HEK293T (cell line): ENCODE measurements around the gene UBR2.
A peak's percentile ranks its signal among the peaks of the same experiment; 100 is the strongest.
"Not testable (repeated sequence)": the region's sequence is repeated elsewhere in the genome, so short reads cannot be mapped to it uniquely, and the experiment has no call there.

Experiments used
- CTCF ChIA-PET: fragments of 350-600 bp; formaldehyde crosslinking; extraction: SDS; loops from one replicate; lab custom pipeline; 2021; ENCODE audit warnings: antibody characterized with exemption, inconsistent platforms; lab: Yijun Ruan, JAX
- POLR2A ChIA-PET: fragments of 350-600 bp; formaldehyde crosslinking; extraction: SDS; loops from one replicate; lab custom pipeline; 2020; ENCODE audit warnings: antibody characterized with exemption, inconsistent platforms; lab: Yijun Ruan, JAX
- DNase-seq: peaks from one replicate; pipeline ENCODE4 v3.0.0; 2012; ENCODE audit warnings: mixed read lengths; ENCODE audit errors: extremely low spot score
- ARNT ChIP-seq: fragments of 450-650 bp; IDR thresholded peaks from 2 replicates; pipeline ENCODE4 v1.6.1; 2017; ENCODE audit warnings: mild to moderate bottlenecking
- BHLHE40 ChIP-seq: fragments of 450-650 bp; IDR thresholded peaks from 2 replicates; pipeline ENCODE4 v1.6.1; 2016; ENCODE audit warnings: mild to moderate bottlenecking, moderate library complexity, borderline replicate concordance
- CTBP1 ChIP-seq: fragments of 450-650 bp; IDR thresholded peaks from 2 replicates; pipeline ENCODE4 v1.6.1; 2016; ENCODE audit warnings: borderline replicate concordance
- ELF4 ChIP-seq: fragments of 450-650 bp; IDR thresholded peaks from 2 replicates; pipeline ENCODE4 v1.6.1; 2017; ENCODE audit warnings: antibody characterized with exemption
- FOXA1 ChIP-seq: fragments of 450-650 bp; IDR thresholded peaks from 2 replicates; pipeline ENCODE4 v1.6.1; 2016; ENCODE audit warnings: mild to moderate bottlenecking
- FOXK2 ChIP-seq: fragments of 450-650 bp; IDR thresholded peaks from 2 replicates; pipeline ENCODE4 v1.6.1; 2016; ENCODE audit warnings: mild to moderate bottlenecking
- FOXM1 ChIP-seq: fragments of 450-650 bp; IDR thresholded peaks from 2 replicates; pipeline ENCODE4 v1.6.1; 2017; ENCODE audit warnings: mild to moderate bottlenecking, borderline replicate concordance
- HDGF ChIP-seq: fragments of 450-650 bp; IDR thresholded peaks from 2 replicates; pipeline ENCODE4 v1.6.1; 2017; ENCODE audit warnings: antibody characterized with exemption, borderline replicate concordance
- L3MBTL2 ChIP-seq: fragments of 450-650 bp; conservative IDR thresholded peaks from 2 replicates; pipeline ENCODE4 v1.6.1; 2016; ENCODE audit warnings: mild to moderate bottlenecking
- LEF1 ChIP-seq: fragments of 450-650 bp; IDR thresholded peaks from 2 replicates; pipeline ENCODE4 v1.6.1; 2017; ENCODE audit warnings: mild to moderate bottlenecking, borderline replicate concordance
- NFRKB ChIP-seq: fragments of 450-650 bp; IDR thresholded peaks from 2 replicates; pipeline ENCODE4 v1.6.1; 2016; ENCODE audit warnings: mild to moderate bottlenecking, moderate library complexity
- SP1 ChIP-seq: fragments of 450-650 bp; IDR thresholded peaks from 2 replicates; pipeline ENCODE4 v1.6.1; 2017
- SUZ12 ChIP-seq: fragments of 450-650 bp; IDR thresholded peaks from 2 replicates; pipeline ENCODE4 v1.6.1; 2016; ENCODE audit warnings: mild to moderate bottlenecking
- TARDBP ChIP-seq: fragments of 450-650 bp; IDR thresholded peaks from 2 replicates; pipeline ENCODE4 v1.6.1; 2016
- ZNF384 ChIP-seq: fragments of 450-650 bp; IDR thresholded peaks from 2 replicates; pipeline ENCODE4 v1.6.1; 2016
- TF ChIP-seq, protein P1 (sequence below): fragments of 450-650 bp; IDR thresholded peaks from 2 replicates; pipeline ENCODE4 v1.6.1; 2016

The UBR2 gene

GRCh38 chr6:42652024-42652746 is 88.4 kb downstream of the UBR2 start:
- DNase-seq, result no peak
- ChIA-PET POLR2A (no interaction called here), CTCF (no interaction called here)
- TF ChIP-seq HDGF (no peak), LEF1 (no peak), FOXA1 (no peak), ARNT (no peak), CTBP1 (no peak), L3MBTL2 (no peak), TARDBP (no peak), ELF4 (no peak), SP1 (no peak), SUZ12 (no peak), NFRKB (no peak), ZNF384 (no peak), FOXK2 (no peak), FOXM1 (no peak), BHLHE40 (no peak)
- TF ChIP-seq, protein P1, sequence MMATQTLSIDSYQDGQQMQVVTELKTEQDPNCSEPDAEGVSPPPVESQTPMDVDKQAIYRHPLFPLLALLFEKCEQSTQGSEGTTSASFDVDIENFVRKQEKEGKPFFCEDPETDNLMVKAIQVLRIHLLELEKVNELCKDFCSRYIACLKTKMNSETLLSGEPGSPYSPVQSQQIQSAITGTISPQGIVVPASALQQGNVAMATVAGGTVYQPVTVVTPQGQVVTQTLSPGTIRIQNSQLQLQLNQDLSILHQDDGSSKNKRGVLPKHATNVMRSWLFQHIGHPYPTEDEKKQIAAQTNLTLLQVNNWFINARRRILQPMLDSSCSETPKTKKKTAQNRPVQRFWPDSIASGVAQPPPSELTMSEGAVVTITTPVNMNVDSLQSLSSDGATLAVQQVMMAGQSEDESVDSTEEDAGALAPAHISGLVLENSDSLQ, result no peak

- no peak for TF ChIP-seq FOXM1
- TF ChIP-seq L3MBTL2, result no peak
- no peak for TF ChIP-seq SUZ12
- TF ChIP-seq FOXK2, result no peak
- TF ChIP-seq BHLHE40, result no peak
- TF ChIP-seq LEF1, result no peak
- TF ChIP-seq FOXA1, result no peak
- TF ChIP-seq ZNF384, result no peak
- TF ChIP-seq, protein P1, result no peak
- TF ChIP-seq NFRKB, result no peak
- TF ChIP-seq SP1, result no peak
- TF ChIP-seq TARDBP, result no peak
- TF ChIP-seq ELF4, result no peak
- no peak for TF ChIP-seq HDGF
- TF ChIP-seq CTBP1, result no peak
- no peak for TF ChIP-seq ARNT
- ChIA-PET CTCF (no interaction called here), POLR2A (interaction anchor here (1.1 kb wide), 1 partner anchor 226 kb away, joined by 3 read pairs; the partner anchor contains the start of gene RPL7L1)
- no peak for DNase-seq
Observed at GRCh38 chr6:42653851-42654250, 90.0 kb downstream of the UBR2 start.

DNA sequence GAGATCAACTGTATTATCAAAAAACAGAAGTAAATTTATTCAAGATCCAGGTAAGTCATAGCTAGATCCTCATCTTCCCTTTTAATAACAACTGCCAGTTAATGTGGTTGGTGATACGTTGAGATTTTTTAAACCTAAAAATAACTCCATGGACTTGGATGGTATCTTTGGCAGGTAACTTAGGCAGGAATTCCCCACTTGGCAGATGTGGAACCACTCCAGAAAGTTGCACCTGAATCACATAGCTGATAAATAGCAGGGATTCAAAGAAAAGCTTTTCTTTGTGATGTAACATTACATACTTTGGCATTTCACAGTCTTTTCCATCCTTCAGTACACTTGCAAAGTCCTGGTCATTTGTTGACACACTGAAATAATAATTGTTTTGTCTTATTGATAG is 96.0 kb downstream of the UBR2 start:
- ChIA-PET CTCF (no interaction called here), POLR2A (no interaction called here)
- no peak for DNase-seq
- no peak for TF ChIP-seq HDGF
- no peak for TF ChIP-seq SP1
- TF ChIP-seq FOXK2, result no peak
- TF ChIP-seq LEF1, result no peak
- no peak for TF ChIP-seq ZNF384
- no peak for TF ChIP-seq SUZ12
- TF ChIP-seq CTBP1, result no peak
- TF ChIP-seq ARNT, result no peak
- TF ChIP-seq FOXM1, result no peak
- no peak for TF ChIP-seq L3MBTL2
- no peak for TF ChIP-seq TARDBP
- TF ChIP-seq, protein P1, result no peak
- TF ChIP-seq BHLHE40, result no peak
- no peak for TF ChIP-seq ELF4

GRCh38 chr6:42661540-42662153 is 97.8 kb downstream of the UBR2 start:
- no peak for TF ChIP-seq ZNF384
- no peak for TF ChIP-seq NFRKB
- TF ChIP-seq FOXK2, result no peak
- DNase-seq, result peak; percentile 76
- CTCF ChIA-PET, result interaction anchor here (0.6 to 2.0 kb wide), 9 partner anchors 13 to 229 kb away, joined by 3 to 17 read pairs (median 5); partner anchors contain the start of gene RPL7L1
- POLR2A ChIA-PET, result interaction anchor here (1.0 to 2.2 kb wide), 3 partner anchors 64 to 218 kb away, joined by 5 to 7 read pairs (median 6); partner anchors contain the start of gene RPL7L1

DNA sequence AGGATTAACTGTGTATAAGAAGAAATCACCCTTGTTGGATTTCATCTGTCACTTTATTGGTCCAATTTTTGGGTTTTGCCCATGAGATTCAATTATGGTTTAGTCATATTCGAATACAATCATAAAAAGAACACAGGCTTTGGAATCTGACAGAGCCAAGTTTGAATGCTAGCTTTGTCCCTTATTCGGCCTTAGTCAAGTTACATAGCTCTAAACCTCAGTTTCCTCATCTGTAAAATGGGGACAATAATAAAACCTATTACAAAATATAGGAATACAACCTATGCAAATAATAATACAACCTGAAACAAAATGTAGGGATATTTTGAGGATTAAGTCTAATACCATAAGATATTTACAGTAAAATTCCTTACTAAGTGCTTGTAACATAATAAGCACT is 100.9 kb downstream of the UBR2 start:
- no peak for TF ChIP-seq TARDBP
- TF ChIP-seq ZNF384, result no peak
- TF ChIP-seq, protein P1, result no peak
- no peak for TF ChIP-seq FOXM1
- no peak for TF ChIP-seq FOXA1
- TF ChIP-seq NFRKB, result no peak
- TF ChIP-seq SUZ12, result no peak
- TF ChIP-seq SP1, result no peak
- no peak for TF ChIP-seq CTBP1
- TF ChIP-seq LEF1, result no peak
- POLR2A ChIA-PET, result no interaction called here
- CTCF ChIA-PET, result interaction anchor here (0.6 to 1.0 kb wide), 2 partner anchors 28 to 62 kb away, joined by 3 read pairs; no protein-coding TSS in a partner anchor
- DNase-seq, result no peak

DNA sequence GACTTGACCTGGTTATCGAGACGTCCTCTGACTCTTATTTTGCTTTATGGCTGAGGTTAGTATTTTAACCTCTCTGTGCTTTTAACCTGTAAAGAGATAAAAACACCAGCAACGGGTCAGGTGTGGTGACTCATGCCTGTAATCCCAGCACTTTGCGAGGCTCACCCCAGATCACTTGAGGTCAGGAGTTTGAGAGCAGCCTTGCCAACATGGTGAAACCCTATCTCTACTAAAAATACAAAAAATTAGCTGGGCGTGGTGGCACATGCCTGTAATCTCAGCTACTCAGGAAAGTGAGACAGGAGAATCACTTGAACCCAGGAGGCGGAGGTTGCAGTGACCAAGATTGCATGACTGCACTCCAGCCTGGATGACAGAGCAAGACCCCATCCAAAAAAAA is 110.5 kb downstream of the UBR2 start:
- POLR2A ChIA-PET, DNase-seq: not testable (repeated sequence)
- CTCF ChIA-PET, result interaction anchor here (0.6 to 2.4 kb wide), 2 partner anchors 12 to 18 kb away, joined by 3 to 9 read pairs; no protein-coding TSS in a partner anchor
